GM18498 (cell line): ENCODE results near the gene BECN2.
"Not testable (repeated sequence)": the region's sequence is repeated elsewhere in the genome, so short reads cannot be mapped to it uniquely, and the experiment has no call there.

ENCODE experiments used
- ATAC-seq: cut with Tn5 transposase; IDR thresholded peaks from one replicate; pipeline ENCODE4 v1.9.1; 2021; ENCODE audit warnings: mild to moderate bottlenecking, moderate library complexity; ENCODE audit not compliant: unreplicated experiment

Gene BECN2

GRCh38 chr1:241976229-241976628, 18.7 kb downstream of the BECN2 start:
- ATAC-seq: no peak

- no peak for ATAC-seq
These were observed 21.5 kb downstream of the BECN2 start for GRCh38 chr1:241979071-241979470.

GRCh38 chr1:241979926-241980325, 22.4 kb downstream of the BECN2 start:
- no peak for ATAC-seq

- no peak for ATAC-seq
These were observed 28.2 kb downstream of the BECN2 start for GRCh38 chr1:241985787-241986186.

- ATAC-seq: not testable (repeated sequence)
These were observed 30.9 kb downstream of the BECN2 start for GRCh38 chr1:241988389-241988930.

GRCh38 chr1:241990040-241990439, 32.5 kb downstream of the BECN2 start:
- no peak for ATAC-seq

- ATAC-seq: no peak
These were observed 35.2 kb downstream of the BECN2 start for GRCh38 chr1:241992734-241993133.

- ATAC-seq: no peak
These were observed 36.6 kb downstream of the BECN2 start for GRCh38 chr1:241994171-241994570.

GRCh38 chr1:241997401-241997998, 39.9 kb downstream of the BECN2 start:
- ATAC-seq: no peak

GRCh38 chr1:241998412-241998921, 40.9 kb downstream of the BECN2 start:
- ATAC-seq: peak; percentile 86

GRCh38 chr1:241999026-241999425, 41.5 kb downstream of the BECN2 start, which contains the start of gene MAP1LC3C:
Gene MAP1LC3C (minus strand): TSS chr1:241999098. CDS start chr1:241999008, 90 bp downstream.
- no peak for ATAC-seq

- no peak for ATAC-seq
These were observed 42.9 kb downstream of the BECN2 start for GRCh38 chr1:242000434-242000833.

GRCh38 chr1:242002072-242002471, 44.5 kb downstream of the BECN2 start:
- ATAC-seq: no peak

- no peak for ATAC-seq
These were observed 44.9 kb downstream of the BECN2 start for GRCh38 chr1:242002510-242002909.

GRCh38 chr1:242004751-242005495, 47.4 kb downstream of the BECN2 start:
- ATAC-seq: no peak

GRCh38 chr1:242005866-242006535, 48.4 kb downstream of the BECN2 start:
- no peak for ATAC-seq

GRCh38 chr1:242006976-242007375, 49.4 kb downstream of the BECN2 start:
- no peak for ATAC-seq
